ENCODE results near the gene SIX6. TPM values are rescaled to one million over a fixed set of nuclear protein-coding genes. Genes with fewer than 3 reads are reported as not detected.

SIX6 gene
- total and polyA plus RNA-seq, 4 donors: not detected

- no peak overlapping the region for H3K9ac ChIP-seq (ENCODE audit: low read depth in 1 of 2, low read length in 2 of 2)
- H3K27ac ChIP-seq (ENCODE audit: low read depth in 1 of 2, low read length in 2 of 2): no peak overlapping the region
- H3K36me3 ChIP-seq (ENCODE audit: control insufficient read depth in 4 of 4, insufficient read depth in 3 of 4, low read depth in 1 of 4, low read length in 3 of 4): no peaks in the 10 kb centered on the region
- H3K9me3 ChIP-seq (ENCODE audit: control insufficient read depth in 4 of 4, low read length in 3 of 4): peaks cover 0 to 1% (median 0%) of the 10 kb centered on the region in 4 donors
- H3K4me3 ChIP-seq (ENCODE audit: low read depth in 1 of 3, low read length in 3 of 3): no peak overlapping the region
- peaks cover 0 to 7% (median 0%) of the 10 kb centered on the region in 4 donors for H3K4me1 ChIP-seq (ENCODE audit: control insufficient read depth in 4 of 4, insufficient read depth in 4 of 4, low read length in 3 of 4)
- peaks cover 0 to 22% (median 8%) of the 10 kb centered on the region in 4 donors for H3K27me3 ChIP-seq (ENCODE audit: control insufficient read depth in 4 of 4, insufficient read depth in 4 of 4, low read length in 3 of 4)
- WGBS: 24% methylated on average over 2 of the region's 2 CpGs
- no peak for TF ChIP-seq ATF3 (IDR thresholded peaks at IDR 0.05)
- no peak for TF ChIP-seq GABPA (IDR thresholded peaks at IDR 0.05 in 1 of 2, conservative IDR thresholded peaks at IDR 0.05 in 1 of 2)
- no peak for TF ChIP-seq ZBTB33 (IDR thresholded peaks at IDR 0.05)
- TF ChIP-seq HNF4G (IDR thresholded peaks at IDR 0.05): no peak
- TF ChIP-seq NR2F2 (IDR thresholded peaks at IDR 0.05): no peak
- no peak for TF ChIP-seq RXRA (IDR thresholded peaks at IDR 0.05)
- no peak for TF ChIP-seq SP1 (IDR thresholded peaks at IDR 0.05)
- TF ChIP-seq YY1 (IDR thresholded peaks at IDR 0.05): no peak
- no peak for TF ChIP-seq RAD21 (IDR thresholded peaks at IDR 0.05)
- TF ChIP-seq FOXA2 (IDR thresholded peaks at IDR 0.05): no peak
- TF ChIP-seq JUND (IDR thresholded peaks at IDR 0.05): no peak
- no peak for TF ChIP-seq EGR1 (IDR thresholded peaks at IDR 0.05; ENCODE audit: low read depth in 2 of 2)
- TF ChIP-seq TAF1 (conservative IDR thresholded peaks at IDR 0.05): no peak
- no peak for DNase-seq (ENCODE audit: low spot score)
Observed at GRCh38 chr14:60487211-60487610, 21.7 kb upstream of the SIX6 start.

- no peak for DNase-seq (ENCODE audit: low spot score)
- Histone ChIP-seq H3K36me3 (ENCODE audit: control insufficient read depth in 4 of 4, insufficient read depth in 3 of 4, low read depth in 1 of 4, low read length in 3 of 4) (no peaks in the 10 kb centered on the region), H3K9me3 (ENCODE audit: control insufficient read depth in 4 of 4, low read length in 3 of 4) (peaks cover 0 to 1% (median 0%) of the 10 kb centered on the region in 4 donors), H3K9ac (ENCODE audit: low read depth in 1 of 2, low read length in 2 of 2) (no peak overlapping the region), H3K27ac (ENCODE audit: low read depth in 1 of 2, low read length in 2 of 2) (no peak overlapping the region), H3K4me1 (ENCODE audit: control insufficient read depth in 4 of 4, insufficient read depth in 4 of 4, low read length in 3 of 4) (peaks cover 0 to 7% (median 0%) of the 10 kb centered on the region in 4 donors), H3K4me3 (ENCODE audit: low read depth in 1 of 3, low read length in 3 of 3) (no peak overlapping the region), H3K27me3 (ENCODE audit: control insufficient read depth in 4 of 4, insufficient read depth in 4 of 4, low read length in 3 of 4) (peaks cover 0 to 22% (median 5%) of the 10 kb centered on the region in 4 donors)
- peak; percentile 7 for TF ChIP-seq CTCF (IDR thresholded peaks at IDR 0.05; ENCODE audit: low read depth, low read length, missing input control)
- no peak for TF ChIP-seq RXRA (IDR thresholded peaks at IDR 0.05)
- TF ChIP-seq RAD21 (IDR thresholded peaks at IDR 0.05): peak; percentile 41 to 51
Observed at GRCh38 chr14:60488175-60488574, 20.8 kb upstream of the SIX6 start.

GRCh38 chr14:60490270-60490669 lies 18.7 kb upstream of the SIX6 start:
- H3K27me3 ChIP-seq (ENCODE audit: control insufficient read depth in 4 of 4, insufficient read depth in 4 of 4, low read length in 3 of 4): peaks cover 2 to 23% (median 4%) of the 10 kb centered on the region in 4 donors
- H3K4me1 ChIP-seq (ENCODE audit: control insufficient read depth in 4 of 4, insufficient read depth in 4 of 4, low read length in 3 of 4): peaks cover 0 to 7% (median 0%) of the 10 kb centered on the region in 4 donors
- no peak for DNase-seq (ENCODE audit: low spot score)
- no peaks in the 10 kb centered on the region for H3K36me3 ChIP-seq (ENCODE audit: control insufficient read depth in 4 of 4, insufficient read depth in 3 of 4, low read depth in 1 of 4, low read length in 3 of 4)
- no peak overlapping the region for H3K9ac ChIP-seq (ENCODE audit: low read depth in 1 of 2, low read length in 2 of 2)
- TF ChIP-seq REST (IDR thresholded peaks at IDR 0.05) (no peak), FOXA1 (IDR thresholded peaks at IDR 0.05) (no peak), MAX (IDR thresholded peaks at IDR 0.05) (no peak), HNF4G (IDR thresholded peaks at IDR 0.05) (no peak), EGR1 (IDR thresholded peaks at IDR 0.05; ENCODE audit: low read depth in 2 of 2) (no peak), HNF4A (conservative IDR thresholded peaks at IDR 0.05) (no peak), SP1 (IDR thresholded peaks at IDR 0.05) (no peak), ZBTB33 (IDR thresholded peaks at IDR 0.05) (no peak), JUND (IDR thresholded peaks at IDR 0.05) (no peak), TAF1 (conservative IDR thresholded peaks at IDR 0.05) (no peak)
- H3K27ac ChIP-seq (ENCODE audit: low read depth in 1 of 2, low read length in 2 of 2): no peak overlapping the region
- H3K9me3 ChIP-seq (ENCODE audit: control insufficient read depth in 4 of 4, low read length in 3 of 4): peaks cover 0 to 3% (median under 1%) of the 10 kb centered on the region in 4 donors
- WGBS: 89% methylated on average over 3 of the region's 3 CpGs
- H3K4me3 ChIP-seq (ENCODE audit: low read depth in 1 of 3, low read length in 3 of 3): no peak overlapping the region
